PFSK-1 (cell line): ENCODE measurements around the gene WDR48.

Source experiments
- POLR2AphosphoS5 ChIP-seq: IDR thresholded peaks from 2 replicates; pipeline ENCODE4 v1.6.1; 2012; ENCODE audit warnings: low read depth, mild to moderate bottlenecking, control low read depth, low read length, moderate library complexity
- REST ChIP-seq, 2 experiments: IDR thresholded peaks; 2 replicates each; pipeline versions ENCODE4 v1.6.1 to v1.8.0; 2011 to 2012; ENCODE audit warnings: low read depth in 2 of 2, low read length in 2 of 2, control low read depth in 1 of 2, inconsistent platforms in 1 of 2, mild to moderate bottlenecking in 1 of 2, moderate library complexity in 1 of 2; ENCODE audit not compliant: insufficient read depth in 1 of 2
- TAF1 ChIP-seq: IDR thresholded peaks from 2 replicates; pipeline ENCODE4 v1.6.1; 2012; ENCODE audit warnings: low read length, control low read depth, borderline replicate concordance; ENCODE audit not compliant: insufficient read depth

DNA sequence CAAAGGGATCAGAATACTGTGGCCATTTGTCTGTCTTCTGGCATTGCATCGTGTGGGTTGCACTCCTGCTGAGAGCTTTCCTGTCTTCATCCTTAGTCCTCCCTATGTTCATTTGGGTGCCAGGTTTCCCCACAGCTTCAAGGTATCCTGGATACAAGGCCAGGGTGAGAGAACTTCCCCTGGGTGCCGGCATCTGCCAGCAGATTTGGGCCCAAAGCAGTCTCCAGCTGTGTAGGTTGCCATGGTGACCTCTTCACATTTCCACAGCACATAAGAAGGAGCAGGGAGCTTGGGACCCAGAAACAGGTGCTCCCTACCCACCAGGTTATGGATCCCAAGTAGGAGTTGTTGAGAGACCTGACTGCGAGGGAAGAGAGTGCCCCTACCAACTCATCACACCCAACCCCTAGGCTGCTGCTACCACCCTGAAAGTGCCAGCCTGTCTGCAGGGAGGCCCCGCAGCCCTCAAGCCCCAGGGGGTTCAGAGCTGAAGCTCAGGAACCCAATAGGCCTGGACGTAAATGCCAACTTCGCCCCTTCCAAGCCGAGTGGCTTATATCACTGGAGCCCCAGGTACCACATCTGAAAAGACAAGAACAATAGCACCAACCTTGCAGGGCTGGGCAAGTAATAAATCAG, 75.6 kb downstream of the WDR48 start:
- TF ChIP-seq POLR2AphosphoS5 (no peak), REST (IDR thresholded peaks at IDR 0.05; ENCODE audit: insufficient read depth in 1 of 2, low read depth in 2 of 2, low read length in 2 of 2) (no peak), TAF1 (no peak)
